ENCODE results near the gene PLAC1.

The PLAC1 gene

DNA sequence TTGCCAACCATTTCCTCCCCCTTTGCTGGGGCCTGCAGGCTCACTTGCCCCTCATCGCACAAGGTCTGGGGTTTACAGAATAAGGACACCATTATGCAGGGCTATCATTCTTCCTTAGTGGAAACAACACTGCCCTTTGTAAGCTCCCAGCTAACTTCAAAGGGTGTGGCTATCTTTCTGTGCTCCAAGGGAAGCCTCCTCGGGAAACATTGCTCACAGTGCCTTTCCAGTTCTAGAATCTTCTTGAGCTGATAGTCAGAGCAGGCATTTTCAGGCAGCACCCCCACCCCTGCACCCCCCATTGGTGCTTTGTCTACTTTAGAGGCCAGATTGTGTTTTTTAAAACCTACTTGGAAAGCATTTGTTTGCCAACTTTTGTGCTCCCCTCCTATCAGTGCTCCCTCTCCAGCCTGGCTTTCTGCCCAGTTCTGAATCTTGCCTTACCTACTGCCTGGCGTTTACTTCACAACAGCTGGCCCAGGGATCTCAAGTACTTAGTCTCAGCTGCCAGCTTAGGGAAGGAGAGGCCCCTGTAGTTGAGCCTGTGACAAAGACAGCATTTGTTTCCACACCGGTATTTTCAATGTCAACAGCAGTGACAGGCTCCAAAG is 53.5 kb downstream of the PLAC1 start:
- Mint-ChIP-seq H3K4me3 (no peak overlapping the region), H3K27me3 (no peaks in the 10 kb centered on the region), H3K36me3 (ENCODE audit: low read depth) (no peaks in the 10 kb centered on the region), H3K4me1 (ENCODE audit: low read depth) (no peaks in the 10 kb centered on the region), H3K9me3 (peaks cover under 1% of the 10 kb centered on the region), H3K27ac (no peak overlapping the region)
- intact Hi-C loops (cut with micrococcal nuclease) = no loop called here

DNA sequence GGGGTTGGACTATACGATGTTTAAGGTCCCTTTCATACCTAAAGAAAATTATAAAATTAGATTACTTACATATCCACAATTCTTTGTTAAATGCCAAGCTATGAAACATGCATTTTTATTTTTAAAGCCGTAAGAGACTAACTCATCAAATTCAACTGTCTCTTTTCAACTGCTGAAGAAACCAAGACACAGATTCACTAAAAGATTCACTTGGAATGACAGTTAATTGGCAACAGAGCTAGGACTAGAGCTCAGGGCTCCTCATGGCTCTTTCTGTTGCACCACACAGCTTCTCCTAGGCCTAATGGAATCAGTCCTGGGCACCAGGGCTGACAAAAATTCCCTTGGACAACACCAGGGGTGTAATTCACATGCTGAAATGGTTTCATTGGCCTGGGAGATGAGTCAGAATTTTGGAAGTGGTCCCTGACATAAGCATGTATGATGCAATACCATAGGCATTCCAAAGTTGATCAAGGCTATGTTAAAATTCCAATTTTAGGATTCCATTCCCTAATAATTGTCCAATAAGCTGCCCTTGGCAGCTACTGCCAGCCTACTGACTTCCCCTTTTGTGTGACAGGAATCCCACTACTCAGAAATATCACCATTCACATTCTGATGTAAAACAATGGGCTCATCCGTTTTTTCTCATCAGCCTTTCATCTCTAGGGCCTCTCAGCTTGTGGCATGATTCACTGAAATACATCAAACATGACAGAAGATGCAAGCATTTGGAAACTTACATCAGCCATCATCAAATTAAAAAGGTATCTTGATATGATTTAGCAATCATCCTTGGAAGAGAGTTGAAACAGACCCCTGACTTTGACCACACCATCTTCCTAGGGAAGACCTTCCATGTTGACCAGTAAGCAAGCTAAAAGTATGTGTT is 54.2 kb downstream of the PLAC1 start:
- Mint-ChIP-seq H3K27ac (no peak overlapping the region), H3K9me3 (peaks cover 6% of the 10 kb centered on the region), H3K36me3 (ENCODE audit: low read depth) (no peaks in the 10 kb centered on the region), H3K4me3 (no peak overlapping the region), H3K4me1 (ENCODE audit: low read depth) (no peaks in the 10 kb centered on the region), H3K27me3 (no peaks in the 10 kb centered on the region)
- intact Hi-C loops (cut with micrococcal nuclease) = no loop called here

- Mint-ChIP-seq H3K4me1 (ENCODE audit: low read depth) (peaks cover 5% of the 10 kb centered on the region), H3K9me3 (peaks cover 6% of the 10 kb centered on the region), H3K27me3 (no peaks in the 10 kb centered on the region), H3K36me3 (ENCODE audit: low read depth) (peaks cover 5% of the 10 kb centered on the region), H3K27ac (no peak overlapping the region), H3K4me3 (no peak overlapping the region)
- intact Hi-C loops (cut with micrococcal nuclease) = no loop called here
These were observed 55.9 kb downstream of the PLAC1 start for GRCh38 chrX:134602410-134602809.

DNA sequence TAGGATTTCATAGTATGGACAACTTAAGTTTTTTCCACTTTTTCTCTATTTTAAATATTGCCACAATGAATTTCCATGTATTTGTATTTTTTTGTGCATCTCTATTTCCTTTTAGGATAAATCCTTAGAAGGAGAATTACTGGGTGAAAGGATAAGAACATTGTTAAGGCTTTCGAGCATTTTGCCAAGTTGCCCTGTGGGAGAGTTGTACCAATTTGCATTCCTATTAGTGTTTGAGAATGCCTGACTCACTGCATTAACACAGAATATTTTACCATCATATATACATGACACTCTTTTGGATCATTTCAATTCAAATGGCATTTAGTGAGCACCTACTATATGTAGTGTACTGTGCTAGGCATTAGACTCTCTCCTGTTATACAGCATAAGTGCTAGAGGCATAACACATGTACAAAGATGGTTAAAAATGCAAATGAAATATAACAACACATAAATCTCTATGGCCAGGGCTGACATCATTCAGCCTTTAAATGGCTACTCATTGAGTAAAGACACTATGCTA is 57.0 kb downstream of the PLAC1 start:
- H3K36me3 Mint-ChIP-seq (ENCODE audit: low read depth) = peaks cover 5% of the 10 kb centered on the region
- peaks cover 2% of the 10 kb centered on the region for H3K27me3 Mint-ChIP-seq
- H3K4me1 Mint-ChIP-seq (ENCODE audit: low read depth) = peaks cover 5% of the 10 kb centered on the region
- H3K27ac Mint-ChIP-seq = no peak overlapping the region
- no peak overlapping the region for H3K4me3 Mint-ChIP-seq
- intact Hi-C loops (cut with micrococcal nuclease) = no loop called here
- H3K9me3 Mint-ChIP-seq = peaks cover 6% of the 10 kb centered on the region

GRCh38 chrX:134600714-134601113 is 57.6 kb downstream of the PLAC1 start:
- H3K4me3 Mint-ChIP-seq = no peak overlapping the region
- intact Hi-C loops (cut with micrococcal nuclease) = no loop called here
- no peak overlapping the region for H3K27ac Mint-ChIP-seq
- H3K36me3 Mint-ChIP-seq (ENCODE audit: low read depth) = peaks cover 5% of the 10 kb centered on the region
- peaks cover 6% of the 10 kb centered on the region for H3K9me3 Mint-ChIP-seq
- H3K27me3 Mint-ChIP-seq = peaks cover 2% of the 10 kb centered on the region
- H3K4me1 Mint-ChIP-seq (ENCODE audit: low read depth) = peaks cover 5% of the 10 kb centered on the region

- Mint-ChIP-seq H3K27me3 (peaks cover 2% of the 10 kb centered on the region), H3K4me1 (ENCODE audit: low read depth) (peaks cover 5% of the 10 kb centered on the region), H3K4me3 (no peak overlapping the region), H3K9me3 (peaks cover 6% of the 10 kb centered on the region), H3K36me3 (ENCODE audit: low read depth) (peaks cover 5% of the 10 kb centered on the region), H3K27ac (no peak overlapping the region)
- intact Hi-C loops (cut with micrococcal nuclease) = no loop called here
These were observed 58.9 kb downstream of the PLAC1 start for GRCh38 chrX:134599184-134599914.

DNA sequence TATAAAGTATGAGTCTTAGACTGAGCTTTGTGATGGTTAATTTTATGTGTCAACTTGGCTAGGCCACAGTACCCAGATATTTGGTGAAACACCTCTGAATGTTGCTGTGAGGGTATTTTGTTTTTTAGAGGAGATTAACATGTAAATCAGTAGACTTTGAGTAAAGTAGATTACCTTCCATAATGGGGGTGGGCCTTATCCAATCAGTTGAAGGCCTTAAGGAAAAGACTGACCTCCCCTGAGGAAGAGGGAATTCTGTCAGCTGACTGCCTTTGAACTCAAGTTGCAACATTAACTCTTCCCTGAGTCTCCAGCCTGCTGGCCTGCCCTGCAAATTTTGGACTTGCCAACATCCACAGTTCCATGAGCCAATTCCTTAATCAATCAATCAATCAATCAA is 66.0 kb downstream of the PLAC1 start:
- Mint-ChIP-seq H3K4me3 (no peak overlapping the region), H3K36me3 (ENCODE audit: low read depth) (no peaks in the 10 kb centered on the region), H3K9me3 (no peaks in the 10 kb centered on the region), H3K4me1 (ENCODE audit: low read depth) (peaks cover 8% of the 10 kb centered on the region), H3K27ac (no peak overlapping the region), H3K27me3 (peaks cover 11% of the 10 kb centered on the region)
- intact Hi-C loops (cut with micrococcal nuclease) = no loop called here

DNA sequence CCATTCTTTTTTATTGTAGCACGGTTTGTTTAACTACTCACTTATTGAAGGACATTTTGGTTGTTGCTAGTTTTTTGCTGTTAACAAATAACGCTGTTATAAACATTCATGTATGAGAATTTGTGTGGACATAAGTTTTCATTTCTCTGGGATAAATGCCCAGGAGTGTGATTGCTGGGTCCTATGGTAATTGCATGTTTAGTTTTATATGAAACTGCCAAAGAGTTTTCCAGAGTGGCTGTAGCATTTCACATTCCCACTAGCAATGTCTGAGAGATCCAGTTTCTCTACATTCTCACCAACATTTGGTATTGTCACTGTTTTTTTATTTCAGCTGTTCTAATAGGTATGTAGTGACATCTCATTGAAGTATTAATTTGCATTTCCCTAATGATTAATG is 66.8 kb downstream of the PLAC1 start:
- Mint-ChIP-seq H3K27me3 (peaks cover 9% of the 10 kb centered on the region), H3K4me1 (ENCODE audit: low read depth) (peaks cover 8% of the 10 kb centered on the region), H3K36me3 (ENCODE audit: low read depth) (no peaks in the 10 kb centered on the region), H3K27ac (no peak overlapping the region), H3K9me3 (no peaks in the 10 kb centered on the region), H3K4me3 (no peak overlapping the region)
- intact Hi-C loops (cut with micrococcal nuclease) = no loop called here

- H3K27me3 Mint-ChIP-seq = peaks cover 11% of the 10 kb centered on the region
- intact Hi-C loops (cut with micrococcal nuclease) = no loop called here
- H3K27ac Mint-ChIP-seq = no peak overlapping the region
- H3K4me1 Mint-ChIP-seq (ENCODE audit: low read depth) = peaks cover 8% of the 10 kb centered on the region
- H3K4me3 Mint-ChIP-seq = no peak overlapping the region
- no peaks in the 10 kb centered on the region for H3K36me3 Mint-ChIP-seq (ENCODE audit: low read depth)
- no peaks in the 10 kb centered on the region for H3K9me3 Mint-ChIP-seq
These were observed 69.5 kb downstream of the PLAC1 start for GRCh38 chrX:134588806-134589205.

- Mint-ChIP-seq H3K27me3 (peaks cover 2% of the 10 kb centered on the region), H3K27ac (no peak overlapping the region), H3K4me1 (ENCODE audit: low read depth) (peaks cover 5% of the 10 kb centered on the region), H3K9me3 (no peaks in the 10 kb centered on the region), H3K36me3 (ENCODE audit: low read depth) (no peaks in the 10 kb centered on the region), H3K4me3 (no peak overlapping the region)
- intact Hi-C loops (cut with micrococcal nuclease) = no loop called here
These were observed 77.4 kb downstream of the PLAC1 start for GRCh38 chrX:134580907-134581306.

DNA sequence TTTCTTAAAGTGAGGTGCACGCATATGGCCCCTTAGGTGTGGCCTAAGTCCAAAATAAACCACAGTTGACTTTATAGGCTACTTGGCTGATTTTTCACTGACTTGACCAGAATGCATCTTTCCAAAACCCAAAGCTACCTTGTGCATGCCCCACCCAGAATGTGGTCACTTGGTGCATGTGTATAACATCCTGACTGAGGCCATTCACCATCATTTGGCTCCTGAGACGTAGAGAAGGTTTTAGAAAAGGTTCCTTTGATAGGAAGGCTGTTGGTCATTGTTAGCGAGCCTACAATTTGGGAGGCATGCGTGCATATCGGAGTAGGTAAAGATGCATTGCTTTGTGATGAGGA is 84.6 kb downstream of the PLAC1 start:
- no peaks in the 10 kb centered on the region for H3K36me3 Mint-ChIP-seq (ENCODE audit: low read depth)

DNA sequence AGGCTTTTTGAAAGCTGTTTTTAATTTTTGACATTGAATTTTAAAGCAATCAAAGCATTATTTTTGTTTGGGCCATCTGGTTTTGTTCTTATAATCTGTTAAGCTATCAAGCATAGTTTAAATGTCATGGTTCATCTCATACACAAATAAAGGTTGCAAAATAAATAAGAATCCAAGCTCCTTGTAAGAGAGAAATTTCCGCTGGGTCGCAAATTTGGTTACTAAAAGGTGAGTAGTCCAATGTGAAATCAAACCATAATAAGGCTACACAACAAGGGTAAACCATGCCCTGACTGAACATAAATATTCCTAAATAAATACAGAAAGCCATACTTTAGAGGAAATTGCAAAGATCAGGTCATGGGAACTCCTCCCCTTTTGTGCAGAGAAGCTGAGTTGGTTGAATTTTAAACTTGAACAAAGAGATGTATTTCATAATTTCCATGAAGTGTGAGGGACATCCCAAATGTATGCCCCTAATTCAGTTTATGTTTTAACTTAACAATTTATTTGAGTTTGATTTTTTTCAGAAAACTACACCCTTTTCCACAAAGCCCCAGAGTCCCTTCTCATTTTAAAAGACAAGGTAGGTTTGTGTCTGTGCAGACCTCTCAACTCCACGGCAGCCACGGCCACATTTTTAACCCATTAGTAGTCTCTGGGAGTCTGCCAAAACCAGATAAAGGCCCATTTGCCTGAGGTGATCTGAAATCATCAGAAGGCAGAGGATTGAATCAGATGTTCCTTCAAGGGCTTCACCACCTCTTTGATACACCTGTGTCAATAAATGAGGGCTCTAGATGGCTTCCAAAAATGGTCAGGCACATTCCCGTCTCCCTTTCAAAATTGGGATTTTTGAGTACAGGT is 85.2 kb downstream of the PLAC1 start:
- peaks cover 1% of the 10 kb centered on the region for H3K27me3 Mint-ChIP-seq
- peaks cover 21% of the 10 kb centered on the region for H3K4me1 Mint-ChIP-seq (ENCODE audit: low read depth)
- no peaks in the 10 kb centered on the region for H3K36me3 Mint-ChIP-seq (ENCODE audit: low read depth)
- H3K27ac Mint-ChIP-seq = no peak overlapping the region
- H3K9me3 Mint-ChIP-seq = no peaks in the 10 kb centered on the region
- no peak overlapping the region for H3K4me3 Mint-ChIP-seq
- intact Hi-C loops (cut with micrococcal nuclease) = no loop called here

More for the DNA sequence above, 84.6 kb downstream of the PLAC1 start:
- Mint-ChIP-seq H3K27ac (no peak overlapping the region), H3K4me1 (ENCODE audit: low read depth) (peaks cover 15% of the 10 kb centered on the region), H3K27me3 (peaks cover 1% of the 10 kb centered on the region), H3K4me3 (no peak overlapping the region), H3K9me3 (no peaks in the 10 kb centered on the region)
- intact Hi-C loops (cut with micrococcal nuclease) = no loop called here

- Mint-ChIP-seq H3K4me1 (ENCODE audit: low read depth) (peaks cover 22% of the 10 kb centered on the region), H3K4me3 (no peak overlapping the region), H3K27ac (no peak overlapping the region), H3K9me3 (no peaks in the 10 kb centered on the region), H3K27me3 (no peaks in the 10 kb centered on the region), H3K36me3 (ENCODE audit: low read depth) (no peaks in the 10 kb centered on the region)
- intact Hi-C loops (cut with micrococcal nuclease) = no loop called here
These were observed 86.5 kb downstream of the PLAC1 start for GRCh38 chrX:134571796-134572195.

Data from dendritic cell treated with granulocyte-macrophage colony-stimulating factor and Interleukin-4, amounts not matched to agents 40 ng/mL and 50 ng/mL, for 4 days (primary cell).